ENCODE results near the gene GON7.

Gene GON7

DNA sequence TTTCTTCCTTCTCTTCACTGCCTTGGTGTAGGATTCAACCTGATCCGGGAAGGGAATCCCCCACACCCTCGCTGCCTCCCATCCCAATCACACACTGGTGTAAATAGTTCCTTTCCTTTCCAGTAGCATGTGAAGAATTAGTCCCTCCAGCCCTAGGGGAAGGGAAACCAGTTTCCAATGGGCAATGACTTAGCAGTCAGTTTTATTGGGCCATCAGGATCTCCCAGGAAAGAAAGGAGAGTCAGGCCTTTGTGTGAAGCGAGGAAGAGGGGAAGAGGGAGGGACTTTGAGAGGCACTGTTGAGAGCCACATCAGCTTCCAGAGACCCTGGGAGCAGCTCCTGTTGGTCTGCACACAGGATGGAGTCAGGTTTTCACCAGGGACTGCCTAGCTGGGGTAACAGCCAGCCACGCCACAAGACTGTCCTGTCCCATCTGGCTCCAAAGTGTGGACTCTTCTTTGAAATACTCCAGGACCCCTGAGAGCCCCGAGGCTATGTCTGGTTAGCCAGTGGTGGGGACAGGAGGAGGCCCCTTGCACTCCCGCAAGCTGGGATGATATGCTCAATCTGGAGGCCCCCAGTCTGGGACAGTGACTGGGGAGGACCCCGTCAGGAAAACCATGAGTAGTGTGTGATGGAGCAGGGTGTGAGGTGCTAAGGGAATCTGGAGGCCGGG lies 50.0 kb downstream of the GON7 start:
- H3K9me3 Mint-ChIP-seq: no peaks in the 10 kb centered on the region
- ATAC-seq (ENCODE audit: low read depth) (no peak), DNase-seq (ENCODE audit: low spot score in 2 of 2) (no peak)
- no peak overlapping the region for H3K4me3 Mint-ChIP-seq
- H3K27ac Mint-ChIP-seq: no peak overlapping the region
- H3K4me1 Mint-ChIP-seq: no peaks in the 10 kb centered on the region
- H3K36me3 Mint-ChIP-seq: peaks cover 1% of the 10 kb centered on the region
- peaks cover 3% of the 10 kb centered on the region for H3K27me3 Mint-ChIP-seq

DNA sequence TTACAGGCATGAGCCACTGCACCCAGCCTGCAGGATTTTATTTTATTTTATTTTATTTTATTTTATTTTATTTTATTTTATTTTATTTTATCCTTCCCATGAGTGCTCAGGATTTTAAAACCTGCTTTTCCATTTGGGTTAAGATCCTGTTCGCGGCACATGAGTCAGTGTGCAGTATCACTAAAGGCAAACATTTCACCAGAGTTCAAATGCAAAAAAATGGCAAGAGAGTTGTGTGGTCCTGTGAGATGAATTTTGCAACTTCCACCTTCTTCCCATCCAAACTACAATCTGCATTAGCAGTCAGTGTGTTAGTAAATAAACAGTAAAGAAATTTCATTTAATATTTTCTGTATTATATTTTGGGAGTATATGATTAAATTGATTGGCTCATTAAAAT lies 51.2 kb downstream of the GON7 start:
- Mint-ChIP-seq H3K4me3 (no peak overlapping the region), H3K9me3 (no peaks in the 10 kb centered on the region), H3K36me3 (peaks cover 1% of the 10 kb centered on the region), H3K27ac (no peak overlapping the region), H3K27me3 (peaks cover 3% of the 10 kb centered on the region), H3K4me1 (no peaks in the 10 kb centered on the region)
- no peak for ATAC-seq (ENCODE audit: low read depth)
- no peak for DNase-seq (ENCODE audit: low spot score in 2 of 2)

DNA sequence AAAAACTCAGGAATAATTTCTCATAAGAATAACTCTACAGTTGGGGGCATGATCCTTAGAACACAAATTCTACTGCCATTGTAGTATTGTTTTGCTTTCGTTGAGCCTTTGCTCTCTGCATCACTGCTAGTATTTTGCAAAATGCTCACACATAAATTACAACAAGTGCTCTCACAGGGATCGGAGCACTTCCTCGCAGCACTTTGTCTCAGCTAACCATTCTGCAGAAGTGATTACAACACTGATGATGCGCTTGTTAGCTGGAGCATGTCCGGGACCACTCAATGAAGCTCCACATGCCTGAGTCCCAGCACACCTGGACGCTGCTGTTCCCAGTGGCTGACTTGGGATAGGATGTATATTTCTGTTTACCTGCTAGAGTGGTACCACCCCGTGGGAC lies 53.7 kb downstream of the GON7 start:
- ATAC-seq (ENCODE audit: low read depth) (no peak), DNase-seq (ENCODE audit: low spot score in 2 of 2) (no peak)
- Mint-ChIP-seq H3K27me3 (peaks cover 5% of the 10 kb centered on the region), H3K9me3 (no peaks in the 10 kb centered on the region), H3K27ac (no peak overlapping the region), H3K4me1 (no peaks in the 10 kb centered on the region), H3K4me3 (no peak overlapping the region), H3K36me3 (peaks cover 1% of the 10 kb centered on the region)
